Hippocampal formation (tissue), 2 donors: ENCODE results near the gene A4GNT.
A peak's percentile ranks its signal among the peaks of the same experiment; 100 is the strongest.
"Not testable (repeated sequence)": the region's sequence is repeated elsewhere in the genome, so short reads cannot be mapped to it uniquely, and the experiment has no call there.

Experiments used
- DNase-seq, 2 donors: peaks; one replicate each; lab custom pipeline; 2025; lab: John Stamatoyannopoulos, UW

A4GNT gene

GRCh38 chr3:138132239-138132638 lies at the start of gene A4GNT:
A4GNT (minus strand) TSS chr3:138132390; CDS start chr3:138131256, 1,134 bp downstream.
- no peak for DNase-seq

GRCh38 chr3:138180375-138181029 lies 48.3 kb upstream of the A4GNT start:
- DNase-seq, result peak in 1 of 2 donors; percentile 38

- DNase-seq, result peak; percentile 50 to 59
Measured at GRCh38 chr3:138174421-138175131, 42.4 kb upstream of the A4GNT start, which contains the start of gene DBR1. DBR1 (minus strand) TSS chr3:138174921; CDS start chr3:138174795, 126 bp downstream.

GRCh38 chr3:138173769-138174420 lies 41.7 kb upstream of the A4GNT start:
- DNase-seq, result no peak

GRCh38 chr3:138172625-138173024 lies 40.4 kb upstream of the A4GNT start:
- DNase-seq, result no peak

- no peak for DNase-seq
Measured at GRCh38 chr3:138165061-138165460, 32.9 kb upstream of the A4GNT start.

GRCh38 chr3:138157743-138158142 lies 25.6 kb upstream of the A4GNT start:
- no peak for DNase-seq

GRCh38 chr3:138154534-138154933 lies 22.3 kb upstream of the A4GNT start:
- DNase-seq, result no peak

- DNase-seq, result no peak
Measured at GRCh38 chr3:138148503-138148902, 16.3 kb upstream of the A4GNT start.

- not testable (repeated sequence) for DNase-seq
Measured at GRCh38 chr3:138142181-138142580, 10.0 kb upstream of the A4GNT start.

GRCh38 chr3:138140940-138141339 lies 8.8 kb upstream of the A4GNT start:
- DNase-seq, result no peak

- no peak for DNase-seq
Measured at GRCh38 chr3:138139691-138140090, 7.5 kb upstream of the A4GNT start.

GRCh38 chr3:138137861-138138260 lies 5.7 kb upstream of the A4GNT start:
- no peak for DNase-seq

GRCh38 chr3:138136201-138136600 lies 4.0 kb upstream of the A4GNT start:
- DNase-seq, result peak in 1 of 2 donors; percentile 12

GRCh38 chr3:138135833-138136194 lies 3.6 kb upstream of the A4GNT start:
- no peak for DNase-seq

GRCh38 chr3:138135146-138135832 lies 3.1 kb upstream of the A4GNT start:
- no peak for DNase-seq

GRCh38 chr3:138127636-138128365 lies 4.4 kb downstream of the A4GNT start:
- DNase-seq, result no peak

- no peak for DNase-seq
Measured at GRCh38 chr3:138125548-138126221, 6.5 kb downstream of the A4GNT start.

GRCh38 chr3:138124706-138125355 lies 7.4 kb downstream of the A4GNT start:
- DNase-seq, result peak in 1 of 2 donors; percentile 8

- no peak for DNase-seq
Measured at GRCh38 chr3:138124188-138124587, 8.0 kb downstream of the A4GNT start.

GRCh38 chr3:138119423-138119766 lies 12.8 kb downstream of the A4GNT start:
- DNase-seq, result no peak
